ENCODE measurements around the gene TMEM202.

DNA sequence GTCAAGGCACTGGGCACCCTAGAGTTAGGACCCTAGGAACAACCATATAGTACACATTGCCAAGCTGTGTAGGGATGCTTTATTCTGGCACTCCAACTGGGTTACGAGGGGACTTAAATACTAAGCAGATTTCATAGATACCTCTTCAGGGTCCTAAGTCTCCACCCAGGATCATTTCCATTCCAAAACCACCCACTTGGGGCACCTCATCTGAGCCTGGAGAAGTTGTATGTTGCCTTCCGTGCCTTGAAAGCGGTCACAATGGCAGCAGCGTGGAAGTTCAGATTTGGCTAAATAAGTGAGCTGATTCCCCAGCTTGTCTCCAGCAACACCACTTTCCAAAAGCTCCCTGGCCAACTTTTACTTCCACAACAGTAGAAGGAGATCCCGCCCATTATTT is 4.6 kb downstream of the TMEM202 start:
- TF ChIP-seq, protein P1, sequence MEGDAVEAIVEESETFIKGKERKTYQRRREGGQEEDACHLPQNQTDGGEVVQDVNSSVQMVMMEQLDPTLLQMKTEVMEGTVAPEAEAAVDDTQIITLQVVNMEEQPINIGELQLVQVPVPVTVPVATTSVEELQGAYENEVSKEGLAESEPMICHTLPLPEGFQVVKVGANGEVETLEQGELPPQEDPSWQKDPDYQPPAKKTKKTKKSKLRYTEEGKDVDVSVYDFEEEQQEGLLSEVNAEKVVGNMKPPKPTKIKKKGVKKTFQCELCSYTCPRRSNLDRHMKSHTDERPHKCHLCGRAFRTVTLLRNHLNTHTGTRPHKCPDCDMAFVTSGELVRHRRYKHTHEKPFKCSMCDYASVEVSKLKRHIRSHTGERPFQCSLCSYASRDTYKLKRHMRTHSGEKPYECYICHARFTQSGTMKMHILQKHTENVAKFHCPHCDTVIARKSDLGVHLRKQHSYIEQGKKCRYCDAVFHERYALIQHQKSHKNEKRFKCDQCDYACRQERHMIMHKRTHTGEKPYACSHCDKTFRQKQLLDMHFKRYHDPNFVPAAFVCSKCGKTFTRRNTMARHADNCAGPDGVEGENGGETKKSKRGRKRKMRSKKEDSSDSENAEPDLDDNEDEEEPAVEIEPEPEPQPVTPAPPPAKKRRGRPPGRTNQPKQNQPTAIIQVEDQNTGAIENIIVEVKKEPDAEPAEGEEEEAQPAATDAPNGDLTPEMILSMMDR (IDR thresholded peaks at IDR 0.05) = no peak
- no peak for TF ChIP-seq POLR2A (IDR thresholded peaks at IDR 0.05)
